Measurements from ENCODE around the gene PPP4R2.

Gene PPP4R2

GRCh38 chr3:73071952-73072351 lies 75.3 kb downstream of the PPP4R2 start:
- no peak for DNase-seq

GRCh38 chr3:73072634-73073033 lies 76.0 kb downstream of the PPP4R2 start:
- DNase-seq: no peak

GRCh38 chr3:73073091-73073707 lies 76.6 kb downstream of the PPP4R2 start:
- no peak for DNase-seq

GRCh38 chr3:73074781-73075180 lies 78.2 kb downstream of the PPP4R2 start:
- DNase-seq: no peak

GRCh38 chr3:73080216-73080966 lies 83.8 kb downstream of the PPP4R2 start:
- peak; percentile 29 for DNase-seq

GRCh38 chr3:73081140-73081539 lies 84.5 kb downstream of the PPP4R2 start:
- DNase-seq: no peak

- no peak for DNase-seq
These were observed 87.6 kb downstream of the PPP4R2 start for GRCh38 chr3:73084170-73084569.

- DNase-seq: no peak
These were observed 89.5 kb downstream of the PPP4R2 start for GRCh38 chr3:73086071-73086494.

- DNase-seq: no peak
These were observed 97.5 kb downstream of the PPP4R2 start for GRCh38 chr3:73094129-73094528.

GRCh38 chr3:73094951-73095350 lies 98.3 kb downstream of the PPP4R2 start:
- no peak for DNase-seq

GRCh38 chr3:73096169-73096568 lies 99.6 kb downstream of the PPP4R2 start:
- no peak for DNase-seq

GRCh38 chr3:73098026-73098425 lies 101.4 kb downstream of the PPP4R2 start:
- no peak for DNase-seq

GRCh38 chr3:73098873-73099272 lies 102.3 kb downstream of the PPP4R2 start:
- DNase-seq: no peak

- DNase-seq: peak; percentile 27
These were observed 104.3 kb downstream of the PPP4R2 start for GRCh38 chr3:73100741-73101559.

- DNase-seq: no peak
These were observed 105.3 kb downstream of the PPP4R2 start for GRCh38 chr3:73101881-73102280.

- DNase-seq: no peak
These were observed 110.6 kb downstream of the PPP4R2 start for GRCh38 chr3:73107215-73107614.

GRCh38 chr3:73107676-73108187 lies 111.1 kb downstream of the PPP4R2 start:
- peak; percentile 7 for DNase-seq

GRCh38 chr3:73108750-73109149 lies 112.1 kb downstream of the PPP4R2 start:
- no peak for DNase-seq

- no peak for DNase-seq
These were observed 113.9 kb downstream of the PPP4R2 start for GRCh38 chr3:73110530-73110929.

GRCh38 chr3:73114711-73115110 lies 118.1 kb downstream of the PPP4R2 start:
- peak; percentile 32 for DNase-seq

GRCh38 chr3:73115806-73116205 lies 119.2 kb downstream of the PPP4R2 start:
- DNase-seq: no peak
